PC-9 (cell line): ENCODE data around the gene TOR1A. TPM values are rescaled to one million over a fixed set of nuclear protein-coding genes. Genes with fewer than 3 reads are reported as not detected.

ENCODE experiments used
- BruUV-seq: library from RNA; stranded (reverse); fragments of 400-500 nt; replicated peaks from 2 replicates; lab custom pipeline; 2021; lab: Mats Ljungman, UMichigan
- CTCF ChIA-PET: fragments of 300-600 bp; sonication (Branson Sonifier 250); formaldehyde crosslinking; loops from one replicate; lab custom pipeline; 2022; ENCODE audit warnings: antibody characterized with exemption; lab: Charles Lee
- POLR2A ChIA-PET: fragments of 300-600 bp; sonication (Branson Sonifier 250); formaldehyde crosslinking; loops from one replicate; lab custom pipeline; 2022; ENCODE audit warnings: antibody characterized with exemption; ENCODE audit not compliant: unreplicated experiment; lab: Charles Lee
- DNase-seq, 2 experiments: peaks; one replicate each; pipeline versions ENCODE4 v3.0.0 to v3.0.0-alpha.2; 2015 to 2022; ENCODE audit warnings: mixed read lengths in 1 of 2
- H2AFZ ChIP-seq: fragments of 200-600 bp; sonication (generic); 2 replicates; pipeline ENCODE4 v1.8.1; 2017; ENCODE audit warnings: antibody characterized with exemption
- H3F3A ChIP-seq: fragments of 200-600 bp; sonication (generic); 2 replicates; pipeline ENCODE4 v1.8.1; 2017; ENCODE audit warnings: antibody characterized with exemption, mild to moderate bottlenecking, low read depth; ENCODE audit not compliant: insufficient read depth
- H3K27ac ChIP-seq: fragments of 200-600 bp; sonication (generic); 2 replicates; pipeline ENCODE4 v1.6.1; 2016; ENCODE audit warnings: mixed run types
- H3K27me3 ChIP-seq: fragments of 200-600 bp; sonication (generic); 2 replicates; pipeline ENCODE4 v1.6.1; 2016; ENCODE audit warnings: low read depth, mixed run types; ENCODE audit not compliant: insufficient read depth
- H3K36me3 ChIP-seq: fragments of 200-600 bp; sonication (generic); 2 replicates; pipeline ENCODE4 v1.6.1; 2016; ENCODE audit warnings: low read depth, mixed run types
- H3K4me1 ChIP-seq: fragments of 200-600 bp; sonication (generic); replicated peaks from 2 replicates; pipeline ENCODE4 v1.6.1; 2016; ENCODE audit warnings: mixed run types; ENCODE audit not compliant: insufficient read depth
- H3K4me2 ChIP-seq: fragments of 200-600 bp; sonication (generic); 2 replicates; pipeline ENCODE4 v1.6.1; 2017; ENCODE audit warnings: mixed run types
- H3K4me3 ChIP-seq: fragments of 200-600 bp; sonication (generic); 2 replicates; pipeline ENCODE4 v1.6.1; 2016; ENCODE audit warnings: mixed run types
- H3K79me2 ChIP-seq: fragments of 200-600 bp; sonication (generic); 2 replicates; pipeline ENCODE4 v1.6.1; 2017; ENCODE audit warnings: low read depth, mixed run types
- H3K9me2 ChIP-seq: fragments of 200-600 bp; sonication (generic); 2 replicates; pipeline ENCODE4 v1.8.1; 2017; ENCODE audit warnings: mild to moderate bottlenecking; ENCODE audit not compliant: insufficient read depth
- H3K9me3 ChIP-seq: fragments of 200-600 bp; sonication (generic); 2 replicates; pipeline ENCODE4 v1.8.1; 2016; ENCODE audit warnings: low read depth; ENCODE audit not compliant: insufficient read depth
- H4K20me1 ChIP-seq: fragments of 200-600 bp; sonication (generic); 2 replicates; pipeline ENCODE4 v1.8.1; 2017; ENCODE audit not compliant: insufficient read depth
- EZH2 ChIP-seq: fragments of 200-600 bp; sonication (generic); IDR thresholded peaks from 2 replicates; pipeline ENCODE4 v1.8.0; 2017; ENCODE audit warnings: antibody characterized with exemption, low read depth
- intact Hi-C: fragments of 100-400 bp; cut with micrococcal nuclease; formaldehyde crosslinking; loops from one replicate; pipeline ENCODE4 v1.10.0; 2022; ENCODE audit not compliant: unreplicated experiment
- total RNA-seq: library from RNA; stranded (reverse); gene quantifications from 2 replicates; pipeline ENCODE4 v1.2.3, GENCODE V29; 2021
- TF ChIP-seq, protein P1 (sequence below): fragments of 200-600 bp; sonication (generic); conservative IDR thresholded peaks from 2 replicates; pipeline ENCODE4 v1.6.1; 2017; ENCODE audit warnings: mixed run types, antibody characterized with exemption, mild to moderate bottlenecking, moderate library complexity

Gene TOR1A
- total RNA-seq, 1 experiment from 2014 or later: 43.5 TPM

DNA sequence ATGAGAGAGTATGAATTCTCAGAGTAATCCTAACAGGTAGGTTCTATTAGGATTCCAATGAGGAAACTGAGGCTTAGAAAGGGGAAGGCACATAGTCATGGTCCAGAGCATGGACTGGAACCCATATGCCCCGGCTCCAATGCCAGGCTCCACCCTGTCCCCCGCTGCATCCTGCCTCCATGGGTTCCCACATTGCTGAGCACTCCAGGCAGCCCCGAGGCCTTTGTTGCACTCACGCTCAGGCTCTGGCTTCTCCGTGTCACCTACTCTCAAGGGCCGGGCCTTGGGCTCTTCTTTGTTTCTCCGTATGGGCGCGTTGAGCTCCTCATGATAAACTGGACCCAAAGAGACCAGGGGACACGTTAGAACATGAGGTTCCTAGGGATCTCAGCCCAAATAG, 5.0 kb upstream of the TOR1A start:
- POLR2A ChIA-PET: no interaction called here
- no peaks in the 10 kb centered on the region for H3K9me2 ChIP-seq
- no peak for DNase-seq
- CTCF ChIA-PET: no interaction called here
- no peaks in the 10 kb centered on the region for H4K20me1 ChIP-seq
- H3K9me3 ChIP-seq: no peaks in the 10 kb centered on the region
- no peak overlapping the region for H2AFZ ChIP-seq
- peaks cover 5% of the 10 kb centered on the region for H3K4me1 ChIP-seq
- peaks cover 17% of the 10 kb centered on the region for H3K36me3 ChIP-seq
- no peak overlapping the region for H3K4me2 ChIP-seq
- no peak overlapping the region for H3K27ac ChIP-seq
- no peaks in the 10 kb centered on the region for H3K27me3 ChIP-seq
- H3K79me2 ChIP-seq: peaks cover 9% of the 10 kb centered on the region
- no TSS peak for BruUV-seq
- H3K4me3 ChIP-seq: no peak overlapping the region
- intact Hi-C loops: no loop called here
- H3F3A ChIP-seq: peaks cover 21% of the 10 kb centered on the region; the same call in 1 of the 2 replicates
- TF ChIP-seq, protein P1, sequence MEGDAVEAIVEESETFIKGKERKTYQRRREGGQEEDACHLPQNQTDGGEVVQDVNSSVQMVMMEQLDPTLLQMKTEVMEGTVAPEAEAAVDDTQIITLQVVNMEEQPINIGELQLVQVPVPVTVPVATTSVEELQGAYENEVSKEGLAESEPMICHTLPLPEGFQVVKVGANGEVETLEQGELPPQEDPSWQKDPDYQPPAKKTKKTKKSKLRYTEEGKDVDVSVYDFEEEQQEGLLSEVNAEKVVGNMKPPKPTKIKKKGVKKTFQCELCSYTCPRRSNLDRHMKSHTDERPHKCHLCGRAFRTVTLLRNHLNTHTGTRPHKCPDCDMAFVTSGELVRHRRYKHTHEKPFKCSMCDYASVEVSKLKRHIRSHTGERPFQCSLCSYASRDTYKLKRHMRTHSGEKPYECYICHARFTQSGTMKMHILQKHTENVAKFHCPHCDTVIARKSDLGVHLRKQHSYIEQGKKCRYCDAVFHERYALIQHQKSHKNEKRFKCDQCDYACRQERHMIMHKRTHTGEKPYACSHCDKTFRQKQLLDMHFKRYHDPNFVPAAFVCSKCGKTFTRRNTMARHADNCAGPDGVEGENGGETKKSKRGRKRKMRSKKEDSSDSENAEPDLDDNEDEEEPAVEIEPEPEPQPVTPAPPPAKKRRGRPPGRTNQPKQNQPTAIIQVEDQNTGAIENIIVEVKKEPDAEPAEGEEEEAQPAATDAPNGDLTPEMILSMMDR: no peak
- TF ChIP-seq EZH2: no peak

DNA sequence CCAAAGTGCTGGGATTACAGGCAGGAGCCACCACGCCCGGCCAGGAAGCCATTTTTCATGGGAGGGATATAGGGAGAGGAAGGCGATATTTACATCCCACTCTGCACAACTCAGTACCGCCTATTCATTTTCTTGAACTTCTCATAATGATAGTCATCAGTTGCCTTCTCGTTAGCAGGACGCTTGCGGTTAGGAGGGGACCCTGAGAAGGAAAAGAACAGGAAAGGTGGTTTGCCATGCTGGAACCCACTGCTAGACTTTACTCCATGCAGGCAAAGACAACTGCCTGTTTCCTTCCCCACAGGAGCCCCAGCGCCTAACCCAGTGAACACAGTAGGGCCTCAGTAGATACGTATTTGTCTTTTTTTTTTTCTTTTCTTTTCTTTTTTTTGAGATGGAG, 4.1 kb upstream of the TOR1A start:
- no TSS peak for BruUV-seq
- H3K9me3 ChIP-seq: no peaks in the 10 kb centered on the region
- H3K4me1 ChIP-seq: no peaks in the 10 kb centered on the region; the same call in 1 of the 2 replicates
- ChIA-PET POLR2A (no interaction called here), CTCF (no interaction called here)
- TF ChIP-seq EZH2: no peak
- H3K4me3 ChIP-seq: no peak overlapping the region
- H3K27me3 ChIP-seq: no peaks in the 10 kb centered on the region
- H4K20me1 ChIP-seq: no peaks in the 10 kb centered on the region
- no peak overlapping the region for H2AFZ ChIP-seq
- 0 out of 2 replicates have a peak, but pooled peaks cover 2% of the 10 kb centered on the region for H3K79me2 ChIP-seq
- peaks cover 17% of the 10 kb centered on the region for H3K36me3 ChIP-seq
- H3K27ac ChIP-seq: no peak overlapping the region
- H3K4me2 ChIP-seq: no peak overlapping the region
- no peak for DNase-seq
- H3F3A ChIP-seq: peaks cover 21% of the 10 kb centered on the region; the same call in 1 of the 2 replicates
- H3K9me2 ChIP-seq: no peaks in the 10 kb centered on the region
- intact Hi-C loops: no loop called here

DNA sequence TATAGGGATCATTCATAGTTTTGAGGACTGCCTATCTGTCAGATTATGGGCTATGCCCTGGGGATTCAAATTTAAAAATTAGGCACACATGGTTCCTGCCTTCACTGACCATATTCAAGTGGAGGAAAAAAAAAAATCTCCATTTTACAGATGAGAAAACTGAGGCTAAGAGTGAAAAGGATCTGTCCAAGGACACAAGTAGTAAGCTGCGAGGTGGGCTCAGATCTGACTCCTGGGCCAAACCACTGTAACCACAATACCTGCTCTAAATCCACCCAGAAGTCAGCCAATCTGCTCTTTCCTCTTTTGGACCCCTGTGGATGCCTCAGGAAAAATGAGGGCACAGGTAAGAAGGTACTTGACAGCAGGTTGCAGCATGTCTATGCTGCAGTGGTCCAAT, 2.8 kb upstream of the TOR1A start:
- intact Hi-C loops: no loop called here

More for the DNA sequence above, 2.8 kb upstream of the TOR1A start:
- Histone ChIP-seq H3K79me2 (0 out of 2 replicates have a peak, but pooled peaks cover 4% of the 10 kb centered on the region), H3K4me1 (no peaks in the 10 kb centered on the region; the same call in 1 of the 2 replicates), H3K27ac (no peak overlapping the region), H3F3A (peaks cover 21% of the 10 kb centered on the region; the same call in 1 of the 2 replicates), H3K4me3 (no peak overlapping the region), H3K9me3 (no peaks in the 10 kb centered on the region), H2AFZ (no peak overlapping the region), H3K9me2 (no peaks in the 10 kb centered on the region), H3K27me3 (no peaks in the 10 kb centered on the region), H3K36me3 (peaks cover 19% of the 10 kb centered on the region), H4K20me1 (no peaks in the 10 kb centered on the region), H3K4me2 (no peak overlapping the region)
- no TSS peak for BruUV-seq
- ChIA-PET POLR2A (no interaction called here), CTCF (no interaction called here)
- no peak for DNase-seq
- TF ChIP-seq, protein P1: no peak
- no peak for TF ChIP-seq EZH2
